NCI-H510A (cell line): ENCODE results near the gene GUCA1A.
"Not testable (repeated sequence)": the region's sequence is repeated elsewhere in the genome, so short reads cannot be mapped to it uniquely, and the experiment has no call there.

Experiments used
- DNase-seq: peaks from one replicate; lab custom pipeline; 2025; lab: John Stamatoyannopoulos, UW

GUCA1A gene

DNA sequence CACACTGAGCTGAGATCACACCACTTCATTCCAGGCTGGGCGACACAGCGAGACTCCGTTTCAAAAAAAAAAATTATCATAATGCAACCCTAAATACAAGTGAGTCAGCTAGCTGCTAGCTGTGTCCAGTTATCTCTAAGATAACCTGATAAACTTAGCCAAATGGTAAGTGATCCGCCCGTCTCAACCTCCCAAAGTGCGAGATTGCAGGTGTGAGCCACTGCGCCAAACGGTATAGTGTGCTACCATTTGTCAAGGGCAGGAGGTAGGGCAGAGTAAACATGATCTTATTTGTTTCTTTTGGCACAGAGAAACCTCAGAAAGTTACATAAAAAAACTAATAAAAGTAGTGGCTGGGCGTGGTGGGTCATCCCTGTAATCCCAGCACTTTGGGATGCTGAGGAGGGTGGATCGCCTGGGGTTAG is 26.0 kb upstream of the GUCA1A start:
- no peak for DNase-seq

- no peak for DNase-seq
These were observed 25.1 kb upstream of the GUCA1A start for GRCh38 chr6:42148058-42148457.

- DNase-seq = no peak
These were observed 22.9 kb upstream of the GUCA1A start for GRCh38 chr6:42150254-42150653.

GRCh38 chr6:42152024-42152423 is 21.1 kb upstream of the GUCA1A start:
- no peak for DNase-seq

- not testable (repeated sequence) for DNase-seq
These were observed 20.5 kb upstream of the GUCA1A start for GRCh38 chr6:42152528-42153213.

DNA sequence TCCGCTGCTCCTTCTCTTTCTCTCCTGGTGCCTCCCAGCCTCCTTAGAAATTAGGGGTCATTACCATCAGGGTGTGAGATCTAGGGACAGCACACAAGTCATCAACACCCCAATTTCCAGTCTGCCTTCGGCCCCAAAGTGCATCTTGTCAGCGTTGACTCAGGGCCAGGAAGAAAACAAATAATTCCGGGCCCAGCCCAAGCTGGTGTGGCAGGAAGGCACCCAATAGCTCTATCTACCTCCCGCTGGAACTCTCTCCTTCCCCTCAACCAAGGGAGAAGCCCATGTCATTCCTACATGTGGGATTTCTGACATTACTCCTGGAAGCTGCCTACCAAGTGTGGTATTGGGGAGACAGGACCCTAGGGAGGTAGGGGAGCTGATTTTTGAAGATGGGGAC is 19.2 kb upstream of the GUCA1A start:
- no peak for DNase-seq

DNA sequence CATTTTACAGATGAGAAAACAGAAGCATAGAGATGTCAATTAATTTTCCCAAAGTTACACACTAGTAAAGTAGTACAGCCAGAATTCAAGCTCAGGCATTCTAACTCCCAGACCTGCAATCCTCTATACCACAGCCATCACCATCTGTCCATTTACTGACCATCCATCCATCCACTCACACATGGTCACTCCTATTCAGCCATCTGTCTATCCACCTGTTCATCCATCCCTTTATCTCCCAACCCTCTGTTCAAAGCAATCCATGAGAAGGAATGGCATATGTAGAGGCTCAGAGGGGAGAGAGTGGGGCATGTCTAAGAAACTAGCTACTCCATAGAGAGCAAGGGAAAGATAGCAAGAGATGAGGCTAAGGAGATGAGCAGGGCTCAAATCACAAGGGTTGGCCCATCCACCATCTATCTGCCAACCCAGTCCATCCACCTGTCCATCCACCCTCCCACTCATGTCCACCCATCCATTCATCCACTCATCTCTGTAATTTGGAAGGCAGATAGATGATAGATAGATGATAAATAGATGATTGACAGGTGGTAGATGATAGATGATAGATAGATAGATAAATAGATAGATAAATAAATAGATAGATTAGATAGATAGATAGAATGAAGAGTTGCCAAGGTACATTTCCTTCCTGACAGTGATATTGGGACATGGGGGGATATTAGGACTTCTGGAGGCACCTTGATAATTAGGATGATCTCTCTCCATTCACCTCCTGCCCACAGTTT is 18.5 kb upstream of the GUCA1A start:
- DNase-seq = no peak

- DNase-seq = no peak
These were observed 17.9 kb upstream of the GUCA1A start for GRCh38 chr6:42155293-42155692.

- no peak for DNase-seq
These were observed 16.5 kb upstream of the GUCA1A start for GRCh38 chr6:42156638-42157037.

GRCh38 chr6:42158011-42158410 is 15.2 kb upstream of the GUCA1A start:
- DNase-seq = no peak

DNA sequence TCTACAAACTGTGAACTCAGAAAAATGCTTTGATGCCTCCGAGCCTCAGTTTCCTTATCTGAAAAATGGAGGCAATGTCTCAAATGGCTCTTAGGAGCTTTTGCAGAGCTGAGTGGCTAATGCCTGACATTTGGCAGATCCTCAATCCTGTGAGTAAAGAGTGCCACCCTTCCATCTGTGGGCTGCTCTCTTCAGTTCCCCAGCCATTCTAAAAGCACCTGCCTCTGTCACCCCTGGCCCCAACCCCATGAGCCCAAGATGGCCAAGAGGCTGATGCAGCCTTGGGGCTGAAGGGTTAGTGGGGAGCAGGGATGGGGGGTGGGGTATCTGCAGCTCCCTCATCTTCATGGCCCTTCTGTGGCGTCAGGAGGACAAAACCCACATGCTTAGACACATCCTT is 14.5 kb upstream of the GUCA1A start:
- no peak for DNase-seq

DNA sequence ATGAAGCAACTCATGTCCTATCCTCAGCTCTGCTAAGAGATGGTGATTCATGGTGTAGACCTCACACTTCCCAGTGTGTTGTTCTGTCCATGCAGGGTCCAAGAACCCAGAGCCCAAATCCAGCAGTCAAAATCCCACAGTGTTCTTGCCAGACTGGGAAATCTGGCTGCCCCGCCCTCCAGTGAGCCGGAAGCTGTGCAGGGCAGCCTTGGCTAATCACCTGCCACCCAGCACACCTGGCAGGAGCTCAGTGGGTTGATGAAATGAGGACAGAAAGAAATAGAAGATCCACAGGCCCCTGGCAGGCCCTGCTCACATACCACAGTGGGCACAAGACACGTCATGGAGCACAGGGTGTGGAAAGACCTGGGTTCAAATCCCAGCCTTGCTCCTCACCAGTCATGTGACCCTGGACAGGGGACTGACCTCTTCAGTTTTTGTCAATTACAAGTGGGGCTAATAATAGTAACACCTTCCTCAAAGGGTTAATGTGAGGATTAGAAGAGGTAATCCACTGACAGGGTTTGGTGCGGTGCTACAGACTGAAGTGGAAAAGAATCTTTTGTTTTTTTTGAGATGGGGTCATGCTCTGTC is 13.6 kb upstream of the GUCA1A start:
- no peak for DNase-seq

GRCh38 chr6:42162384-42162783 is 10.8 kb upstream of the GUCA1A start:
- no peak for DNase-seq

DNA sequence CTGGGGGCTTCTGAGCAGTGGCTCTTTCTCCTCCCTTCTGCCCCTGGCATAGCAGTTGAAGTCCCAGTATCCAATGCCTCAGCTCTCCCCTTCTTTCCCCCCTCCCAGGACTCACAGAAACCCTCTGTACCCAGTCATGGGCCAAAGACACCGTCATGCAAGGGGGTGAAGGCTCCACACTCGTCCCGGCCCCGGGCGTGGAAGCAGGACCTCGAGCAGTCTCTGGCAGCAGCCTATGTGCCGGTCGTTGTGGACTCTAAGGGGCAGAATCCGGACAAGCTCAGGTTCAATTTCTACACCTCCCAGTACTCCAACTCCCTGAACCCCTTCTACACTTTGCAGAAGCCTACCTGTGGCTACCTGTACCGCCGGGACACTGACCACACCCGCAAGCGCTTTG is 10.4 kb upstream of the GUCA1A start:
- no peak for DNase-seq

GRCh38 chr6:42163981-42164380 is 9.2 kb upstream of the GUCA1A start:
- no peak for DNase-seq

DNA sequence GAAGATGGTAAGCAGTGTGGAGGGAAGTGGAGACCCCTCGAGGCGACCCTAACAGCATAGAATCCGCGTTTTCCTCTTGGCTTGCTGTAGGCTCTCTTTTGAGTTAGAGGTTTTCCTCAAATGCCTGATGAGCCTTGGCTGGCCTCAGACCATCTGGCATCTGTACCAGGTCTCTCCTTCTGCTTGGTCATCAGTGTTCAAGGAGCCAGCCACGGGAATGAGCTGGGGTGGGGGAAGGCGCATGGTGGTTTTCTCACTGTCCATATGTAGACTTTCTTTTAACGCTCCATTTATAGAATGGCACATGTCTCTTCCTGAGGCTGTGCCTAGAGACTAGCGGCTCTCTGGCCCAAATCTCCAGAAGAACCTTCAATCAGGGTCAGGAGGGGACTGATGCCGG is 8.1 kb upstream of the GUCA1A start:
- DNase-seq = no peak

GRCh38 chr6:42166444-42167141 is 6.6 kb upstream of the GUCA1A start:
- DNase-seq = peak; percentile 74

DNA sequence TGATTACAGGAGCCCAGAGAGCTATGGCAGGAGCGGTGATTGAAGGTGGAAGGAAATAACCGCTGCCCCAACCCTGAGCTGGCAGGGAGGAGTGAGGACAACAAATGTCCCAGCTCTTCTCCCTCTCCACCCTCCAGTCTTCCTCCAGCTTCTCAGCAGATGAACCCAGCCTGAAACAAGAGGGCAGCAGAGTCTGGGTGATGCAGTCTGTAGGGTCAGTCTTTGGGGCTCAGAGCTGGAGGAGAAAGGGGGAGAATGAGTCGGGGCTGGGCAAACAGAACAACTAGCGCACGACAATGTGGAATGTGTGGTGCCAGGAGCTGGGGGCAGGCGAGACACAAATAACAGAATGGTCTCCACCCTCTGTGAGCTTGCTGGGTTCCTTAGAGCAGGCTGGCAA is 4.5 kb upstream of the GUCA1A start:
- DNase-seq = no peak

DNA sequence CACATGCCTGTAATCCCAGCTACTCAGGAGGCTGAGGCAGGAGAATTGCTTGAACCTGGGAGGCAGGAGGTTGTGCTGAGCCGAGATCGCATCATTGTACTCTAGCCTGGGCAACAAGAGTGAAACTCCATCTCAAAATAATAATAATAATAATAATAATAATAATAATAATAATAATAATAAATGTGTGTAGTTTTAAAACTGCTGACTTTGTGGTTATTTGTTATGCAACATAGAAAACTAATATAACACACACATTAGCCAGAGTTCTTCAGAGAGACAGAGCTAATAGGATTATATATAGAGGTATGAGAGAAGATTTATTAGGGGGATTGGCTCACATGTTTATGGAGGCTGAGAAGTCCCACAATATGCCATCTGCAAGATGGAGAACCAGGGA is 3.4 kb upstream of the GUCA1A start:
- DNase-seq = not testable (repeated sequence)

DNA sequence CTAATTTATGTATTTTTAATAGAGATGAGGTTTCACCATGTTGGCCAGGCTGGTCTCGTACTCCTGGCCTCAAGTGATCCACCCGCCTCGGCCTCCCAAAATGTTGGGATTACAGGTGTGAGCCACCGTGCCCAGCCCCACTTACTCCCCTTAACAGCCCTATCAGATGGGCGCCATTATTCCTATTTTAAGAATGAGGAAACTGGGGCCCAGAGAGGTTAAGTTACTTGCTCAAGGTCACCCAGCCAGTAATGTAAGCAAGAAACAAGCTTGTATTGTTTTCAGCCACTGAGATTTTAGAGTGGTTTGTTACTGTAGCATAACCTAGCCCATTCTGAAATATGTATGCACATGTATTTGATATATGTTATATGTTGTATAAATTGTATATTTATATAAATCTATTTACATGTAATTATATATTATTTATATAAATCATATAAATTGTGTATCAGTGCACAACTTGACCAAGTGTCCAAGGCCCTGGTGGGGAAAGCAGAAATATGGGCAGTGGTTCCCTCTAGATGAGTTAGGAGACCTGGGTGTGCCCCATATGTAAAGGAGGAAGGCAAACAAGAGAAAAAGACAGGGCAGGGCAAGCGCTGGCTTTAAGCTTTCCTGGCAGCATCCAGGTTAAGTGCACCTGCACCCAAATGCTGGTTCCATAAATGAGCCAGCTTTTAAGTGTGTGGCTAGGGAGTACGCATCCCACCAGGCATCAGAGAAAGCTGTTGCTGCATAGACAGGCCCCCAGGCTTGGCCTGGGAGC is 1.2 kb upstream of the GUCA1A start:
- DNase-seq = no peak

GRCh38 chr6:42175860-42176259 is 2.7 kb downstream of the GUCA1A start:
- no peak for DNase-seq

- no peak for DNase-seq
These were observed 3.8 kb downstream of the GUCA1A start for GRCh38 chr6:42176981-42177380.
